Heart right ventricle (tissue), 16 donors: ENCODE results near the gene SRGAP3. TPM values are rescaled to one million over a fixed set of nuclear protein-coding genes. Genes with fewer than 3 reads are reported as not detected.
A peak's percentile ranks its signal among the peaks of the same experiment; 100 is the strongest.

Source experiments
- ATAC-seq, 8 donors: fragments of 200-7000 bp; cut with Tn5 transposase; one replicate each; pipeline ENCODE4 v1.9.1; 2020; ENCODE audit warnings: mild to moderate bottlenecking in 8 of 8, moderate library complexity in 8 of 8, moderate number of reproducible peaks in 1 of 8
- DNase-seq, 2 donors: peaks; one replicate each; pipeline ENCODE4 v3.0.0-alpha.2; 2020
- H3K27ac ChIP-seq, 10 donors: fragments of 200-600 bp; sonication (generic) in 2 of 10; one replicate each; pipeline versions ENCODE4 v1.5.0 to v1.8.0; 2020 to 2022; ENCODE audit warnings: mild to moderate bottlenecking in 3 of 10
- H3K27me3 ChIP-seq, 7 donors: fragments of 200-600 bp; one replicate each; pipeline ENCODE4 v1.8.0; 2021 to 2022; ENCODE audit warnings: mild to moderate bottlenecking in 2 of 7
- H3K36me3 ChIP-seq, 9 donors: fragments of 200-600 bp; sonication (generic) in 1 of 9; one replicate each; pipeline versions ENCODE4 v1.5.0 to v1.8.0; 2020 to 2022; ENCODE audit warnings: mild to moderate bottlenecking in 2 of 9
- H3K4me1 ChIP-seq, 9 donors: fragments of 200-600 bp; sonication (generic) in 1 of 9; one replicate each; pipeline versions ENCODE4 v1.5.0 to v1.8.0; 2020 to 2022; ENCODE audit warnings: mild to moderate bottlenecking in 4 of 9
- H3K4me3 ChIP-seq, 10 donors: fragments of 200-600 bp; sonication (generic) in 2 of 10; one replicate each; pipeline versions ENCODE4 v1.5.0 to v1.8.0; 2020 to 2022; ENCODE audit warnings: mild to moderate bottlenecking in 7 of 10, moderate library complexity in 2 of 10
- H3K9me3 ChIP-seq, 11 donors: fragments of 200-600 bp in 10 of 11; sonication (generic) in 2 of 11; one replicate each; pipeline versions ENCODE4 v1.5.0 to v1.8.0; 2013 to 2022; ENCODE audit warnings: mild to moderate bottlenecking in 2 of 11, control low read depth in 1 of 11, moderate library complexity in 1 of 11
- WGBS, 2 donors: extraction: QIAGEN DNeasy Blood & Tissue Kit; methylation state at CpG; one replicate each; pipeline ENCODE4 v1.1.7; 2013; ENCODE audit warnings: inconsistent platforms in 1 of 2; 5-methylcytosine and 5-hydroxymethylcytosine counted together
- intact Hi-C, 10 donors: fragments of 100-400 bp; cut with DNase I; formaldehyde crosslinking; loops; one replicate each; pipeline versions ENCODE4 v1.11.1 to v1.14.2; 2022
- polyA plus RNA-seq, 2 donors: library from polyadenylated mRNA; stranded (reverse); fragments of 200-250 nt; gene quantifications; one replicate each; pipeline ENCODE4 v1.2.3, GENCODE V29; 2013
- total RNA-seq, 10 donors: library from RNA; stranded (reverse); fragmentation: NEBNext Ultra II Directional in 3 of 10; extraction: Animal tissue kit (Norgen Biotek cat#: 25700) in 3 of 10; gene quantifications; one replicate each; pipeline versions ENCODE4 v1.2.1 to v1.2.4, GENCODE V29; 2021 to 2023
- TF ChIP-seq, protein P1 (sequence below), 9 donors: fragments of 200-600 bp; sonication (generic) in 2 of 9; IDR thresholded peaks; one replicate each; pipeline versions ENCODE4 v1.5.0 to v1.8.0; 2021 to 2022; ENCODE audit warnings: antibody characterized with exemption in 9 of 9, mild to moderate bottlenecking in 5 of 9, moderate library complexity in 1 of 9
- donor health status: Arrhythmogenic right ventricular cardiomyopathy.
- donor health status: ischemic (EF 13 %, LVEDD 7.1; RV severe dilation, severe dysfunction).
- donor health status: healthy with polysubstance abuse.
- donor health status: DM: no; HTN: yes; CAD: no.
- donor health status: DM: no; HTN: no; CAD: no.
- donor health status: ischemic (EF 25% LVEDD 6.9; RV normal size, moderate dysfunction).
- donor health status: ischemic (EF 25% LVEDD 5.7; RV mildly dilated, moderate dysfunction).
- donor health status: healthy.
- donor health status: DM: yes; HTN: yes; CAD: no.
- donor health status: Ischemic cardiomyopathy.
- donor health status: ischemic (EF 35%, LVEDD 5.7; RV mildly dilated, moderate dysfunction).
- donor health status: nonischemic (EF 11% LVEDD 7.7; RV severe dilation, severe dysfunction).
- donor health status: DM: yes; HTN: yes; CAD: no.
- donor health status: PGD.
- donor health status: ischemic (EF 29% LVEDD 5.4; RV normal size, mild dysfunction).
- donor health status: nonischemic (EF 23%, LVEDD 6.1; RV moderate dilation, normal function).

Gene SRGAP3
- total and polyA plus RNA-seq, 12 donors = 0.67 to 16.1 (median 10.6) TPM

DNA sequence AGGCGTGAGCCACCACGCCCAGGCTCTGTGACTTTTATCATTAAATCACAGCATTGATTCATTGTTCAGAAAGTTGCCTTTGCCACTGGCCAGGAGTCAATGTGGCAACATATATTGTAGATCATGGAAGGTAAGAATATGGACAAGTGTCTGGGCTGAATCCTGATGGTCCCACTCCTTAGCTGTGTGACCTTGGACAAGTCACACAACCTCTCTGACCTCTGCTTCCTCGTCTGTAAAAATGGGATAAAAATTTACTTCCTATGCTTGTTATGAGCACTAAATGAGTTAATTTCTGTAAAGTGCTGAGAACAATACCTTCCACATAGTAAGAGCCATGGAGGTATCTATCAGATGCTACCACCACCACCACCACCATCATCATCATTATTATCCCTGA is 182.7 kb downstream of the SRGAP3 start:
- TF ChIP-seq, protein P1, sequence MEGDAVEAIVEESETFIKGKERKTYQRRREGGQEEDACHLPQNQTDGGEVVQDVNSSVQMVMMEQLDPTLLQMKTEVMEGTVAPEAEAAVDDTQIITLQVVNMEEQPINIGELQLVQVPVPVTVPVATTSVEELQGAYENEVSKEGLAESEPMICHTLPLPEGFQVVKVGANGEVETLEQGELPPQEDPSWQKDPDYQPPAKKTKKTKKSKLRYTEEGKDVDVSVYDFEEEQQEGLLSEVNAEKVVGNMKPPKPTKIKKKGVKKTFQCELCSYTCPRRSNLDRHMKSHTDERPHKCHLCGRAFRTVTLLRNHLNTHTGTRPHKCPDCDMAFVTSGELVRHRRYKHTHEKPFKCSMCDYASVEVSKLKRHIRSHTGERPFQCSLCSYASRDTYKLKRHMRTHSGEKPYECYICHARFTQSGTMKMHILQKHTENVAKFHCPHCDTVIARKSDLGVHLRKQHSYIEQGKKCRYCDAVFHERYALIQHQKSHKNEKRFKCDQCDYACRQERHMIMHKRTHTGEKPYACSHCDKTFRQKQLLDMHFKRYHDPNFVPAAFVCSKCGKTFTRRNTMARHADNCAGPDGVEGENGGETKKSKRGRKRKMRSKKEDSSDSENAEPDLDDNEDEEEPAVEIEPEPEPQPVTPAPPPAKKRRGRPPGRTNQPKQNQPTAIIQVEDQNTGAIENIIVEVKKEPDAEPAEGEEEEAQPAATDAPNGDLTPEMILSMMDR (IDR thresholded peaks at IDR 0.05) = no peak
- WGBS, 2 donors = 82 to 84% methylated on average over 3 of the region's 3 CpGs
- ATAC-seq = no peak
- Histone ChIP-seq H3K27me3 (no peaks in the 10 kb centered on the region), H3K27ac (no peak overlapping the region), H3K4me3 (no peak overlapping the region), H3K9me3 (peaks cover 0 to 10% (median 5%) of the 10 kb centered on the region in 11 donors), H3K36me3 (peaks cover 0 to 6% (median 0%) of the 10 kb centered on the region in 9 donors), H3K4me1 (peaks cover 0 to 35% (median 20%) of the 10 kb centered on the region in 9 donors)
- DNase-seq = no peak
- intact Hi-C loops = loop anchor here in 9 of 10 donors (1.0 to 10.0 kb wide), 8 partner anchors 78 to 238 kb away; no protein-coding TSS in a partner anchor

DNA sequence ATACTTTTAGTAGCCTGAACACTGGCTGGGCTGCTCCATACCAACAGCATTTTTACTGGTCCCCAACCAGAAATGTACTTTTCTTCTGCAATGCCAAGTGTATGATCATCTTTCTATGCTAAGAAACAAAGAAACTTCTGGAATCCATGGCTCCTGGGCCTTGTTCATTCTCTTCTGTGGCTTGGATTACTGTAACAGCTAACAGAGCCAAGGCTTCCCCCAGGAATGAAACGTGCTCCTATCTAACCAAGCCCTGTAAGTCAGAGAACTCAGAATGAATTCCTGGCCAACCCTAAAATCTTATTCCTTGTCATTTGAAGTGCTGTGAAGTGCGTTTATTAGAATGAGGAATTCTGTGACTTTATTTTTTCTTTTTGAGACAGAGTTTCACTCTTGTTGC is 183.3 kb downstream of the SRGAP3 start:
- TF ChIP-seq, protein P1 (IDR thresholded peaks at IDR 0.05) = no peak
- 73 to 74% methylated on average over 2 of the region's 2 CpGs for WGBS, 2 donors

DNA sequence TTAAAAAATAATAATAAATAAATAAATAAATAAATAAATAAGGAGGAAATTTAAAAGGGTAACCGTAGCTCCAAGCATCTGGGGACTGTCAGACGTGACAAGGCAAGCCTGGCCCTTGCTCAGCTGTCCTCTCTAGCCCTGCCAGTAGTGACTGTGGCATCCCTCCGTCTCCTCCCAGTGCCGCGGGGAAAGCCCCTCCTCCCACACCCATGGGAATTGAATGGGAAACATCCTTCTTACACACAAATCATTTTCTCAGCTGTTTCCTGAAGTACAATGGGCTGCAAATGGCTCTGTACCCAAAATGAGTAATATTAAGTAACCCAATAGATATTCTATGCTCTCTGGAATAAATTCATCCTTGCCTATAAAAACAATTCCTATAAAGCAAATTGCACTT is 184.6 kb downstream of the SRGAP3 start:
- TF ChIP-seq, protein P1 (IDR thresholded peaks at IDR 0.05) = no peak
- WGBS, 2 donors = 20 to 24% methylated on average over 5 of the region's 5 CpGs
- DNase-seq (peak; percentile 44 to 75), ATAC-seq (peak; percentile 25 to 85 (median 60))
- Histone ChIP-seq H3K4me3 (no peak overlapping the region), H3K36me3 (peaks cover 0 to 6% (median 0%) of the 10 kb centered on the region in 9 donors), H3K9me3 (peaks cover 0 to 10% (median 5%) of the 10 kb centered on the region in 11 donors), H3K4me1 (peaks cover 0 to 35% (median 20%) of the 10 kb centered on the region in 9 donors), H3K27me3 (no peaks in the 10 kb centered on the region), H3K27ac (no peak overlapping the region)
- intact Hi-C loops = loop anchor here in 9 of 10 donors (2.0 to 10.0 kb wide), 5 partner anchors 76 to 240 kb away; no protein-coding TSS in a partner anchor

More for the DNA sequence above, 183.3 kb downstream of the SRGAP3 start:
- intact Hi-C loops = loop anchor here in 9 of 10 donors (2.0 to 10.0 kb wide), 6 partner anchors 77 to 239 kb away; no protein-coding TSS in a partner anchor
- peaks cover 0 to 6% (median 0%) of the 10 kb centered on the region in 9 donors for H3K36me3 ChIP-seq
- no peak overlapping the region for H3K27ac ChIP-seq
- peaks cover 0 to 35% (median 20%) of the 10 kb centered on the region in 9 donors for H3K4me1 ChIP-seq
- H3K4me3 ChIP-seq = no peak overlapping the region
- no peak for ATAC-seq
- peaks cover 0 to 10% (median 5%) of the 10 kb centered on the region in 11 donors for H3K9me3 ChIP-seq
- no peak for DNase-seq
- no peaks in the 10 kb centered on the region for H3K27me3 ChIP-seq

DNA sequence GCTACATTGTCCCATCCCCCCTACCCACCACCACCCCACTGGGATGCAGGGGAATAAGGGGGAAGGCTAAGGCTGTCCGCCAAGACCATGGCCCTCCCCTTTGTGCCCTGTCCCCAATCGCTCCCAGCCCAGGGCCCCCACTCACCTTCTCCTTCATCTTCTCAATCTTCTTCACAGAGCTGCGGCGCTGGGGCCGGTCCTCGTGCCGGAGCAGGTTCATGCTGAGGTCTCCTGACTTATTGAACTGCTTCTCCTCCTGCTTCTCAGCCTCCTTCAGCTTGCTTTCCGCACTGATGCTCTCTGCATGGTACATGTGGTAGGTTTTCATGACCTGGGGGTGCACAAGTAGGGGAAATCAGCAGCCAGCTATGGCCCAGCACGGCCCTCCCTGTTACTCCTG is 185.2 kb downstream of the SRGAP3 start:
- Histone ChIP-seq H3K27ac (no peak overlapping the region), H3K36me3 (peaks cover 0 to 10% (median 0%) of the 10 kb centered on the region in 9 donors), H3K4me1 (peaks cover 0 to 35% (median 20%) of the 10 kb centered on the region in 9 donors), H3K4me3 (no peak overlapping the region), H3K27me3 (no peaks in the 10 kb centered on the region), H3K9me3 (peaks cover 0 to 10% (median 5%) of the 10 kb centered on the region in 11 donors)
- DNase-seq (no peak), ATAC-seq (no peak)
- WGBS, 2 donors = 87% methylated on average over 9 of the region's 9 CpGs
- TF ChIP-seq, protein P1 (IDR thresholded peaks at IDR 0.05) = no peak
- intact Hi-C loops = loop anchor here in 2 of 10 donors (2.0 to 10.0 kb wide), 2 partner anchors 75 to 241 kb away; no protein-coding TSS in a partner anchor
